ENCODE data around the gene ADAMTSL5.

Gene ADAMTSL5

DNA sequence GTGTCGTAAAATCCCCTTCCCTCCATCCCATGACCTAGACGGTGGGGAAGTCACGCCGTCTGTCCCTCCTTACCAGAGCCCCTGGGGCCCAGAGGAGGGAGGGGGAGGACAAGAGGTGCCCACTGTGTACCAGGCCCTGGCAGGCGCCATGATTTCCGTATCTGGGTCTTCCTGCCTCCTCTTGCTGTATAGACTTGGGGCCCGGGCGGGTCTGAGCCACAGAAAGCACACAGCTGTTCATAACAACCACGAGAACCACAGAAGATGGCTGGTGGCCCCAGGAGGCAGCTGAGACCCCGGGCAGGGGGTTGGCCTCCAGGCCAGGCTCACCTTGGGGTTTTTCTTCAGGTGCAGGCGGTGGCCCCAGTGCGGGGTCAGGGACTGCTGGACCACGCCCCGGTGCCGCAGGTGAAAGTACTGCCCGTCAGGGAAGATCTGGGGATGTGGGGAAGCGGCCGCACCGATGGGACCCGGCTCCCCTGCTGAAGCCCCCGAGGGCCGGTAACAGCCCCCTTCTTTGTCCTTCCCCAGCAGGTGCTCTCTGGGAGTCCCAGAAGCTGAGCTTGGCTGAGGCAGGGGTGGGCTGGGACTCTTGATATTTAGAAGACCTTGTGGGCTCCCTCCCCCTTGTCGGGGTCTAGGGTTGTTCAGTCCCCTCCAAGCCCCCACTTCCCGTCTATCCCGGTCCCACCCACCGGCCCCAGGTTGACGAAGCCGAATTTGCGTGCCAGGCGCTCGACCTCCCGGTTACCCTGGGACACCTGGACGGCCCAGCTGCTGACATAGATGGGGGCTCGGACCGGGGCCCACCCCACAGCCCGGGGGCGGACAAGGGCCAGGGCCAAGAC is 23.1 kb downstream of the ADAMTSL5 start:
- peak overlapping the region; percentile 88 for H3K4me3 ChIP-seq
- no peak for DNase-seq (ENCODE audit: low read depth, low spot score)
- H3K9ac ChIP-seq (ENCODE audit: insufficient read length): peak overlapping the region; percentile 82
- H3K9me3 ChIP-seq (ENCODE audit: low read depth, low read length): no peaks in the 10 kb centered on the region
- TF ChIP-seq FOXP2 (optimal IDR thresholded peaks at IDR 0.05; ENCODE audit: control extremely low read depth, extremely low read length, insufficient read depth) (no peak), EZH2 (IDR thresholded peaks at IDR 0.05) (no peak), POLR2AphosphoS5 (IDR thresholded peaks at IDR 0.05; ENCODE audit: borderline replicate concordance, low read depth, low read length) (peak; percentile 61; the same call in 1 of the 2 replicates)
- H3K27ac ChIP-seq: peak overlapping the region; percentile 22; the same call in 1 of the 2 replicates
- no peaks in the 10 kb centered on the region for H3K36me3 ChIP-seq (ENCODE audit: insufficient read depth, low read length)

GRCh38 chr19:1488282-1488601 is 24.6 kb downstream of the ADAMTSL5 start:
- no peak overlapping the region for H3K9ac ChIP-seq (ENCODE audit: insufficient read length)
- no peak for DNase-seq (ENCODE audit: low read depth, low spot score)
- TF ChIP-seq FOXP2 (optimal IDR thresholded peaks at IDR 0.05; ENCODE audit: control extremely low read depth, extremely low read length, insufficient read depth) (no peak), POLR2AphosphoS5 (IDR thresholded peaks at IDR 0.05; ENCODE audit: borderline replicate concordance, low read depth, low read length) (no peak), EZH2 (IDR thresholded peaks at IDR 0.05) (no peak)

GRCh38 chr19:1487576-1488281 is 25.1 kb downstream of the ADAMTSL5 start:
- no peak overlapping the region for H3K27ac ChIP-seq
- no peak overlapping the region for H3K9ac ChIP-seq (ENCODE audit: insufficient read length)
- no peak for TF ChIP-seq EZH2 (IDR thresholded peaks at IDR 0.05)
- no peak for TF ChIP-seq FOXP2 (optimal IDR thresholded peaks at IDR 0.05; ENCODE audit: control extremely low read depth, extremely low read length, insufficient read depth)
- no peak for TF ChIP-seq POLR2AphosphoS5 (IDR thresholded peaks at IDR 0.05; ENCODE audit: borderline replicate concordance, low read depth, low read length)
- H3K4me3 ChIP-seq: no peak overlapping the region
- no peaks in the 10 kb centered on the region for H3K36me3 ChIP-seq (ENCODE audit: insufficient read depth, low read length)
- H3K9me3 ChIP-seq (ENCODE audit: low read depth, low read length): no peaks in the 10 kb centered on the region
- no peak for DNase-seq (ENCODE audit: low read depth, low spot score)

More at GRCh38 chr19:1488282-1488601, 24.6 kb downstream of the ADAMTSL5 start:
- Histone ChIP-seq H3K27ac (no peak overlapping the region), H3K4me3 (no peak overlapping the region), H3K9me3 (ENCODE audit: low read depth, low read length) (no peaks in the 10 kb centered on the region), H3K36me3 (ENCODE audit: insufficient read depth, low read length) (no peaks in the 10 kb centered on the region)

GRCh38 chr19:1486720-1487575 is 25.9 kb downstream of the ADAMTSL5 start:
- no peaks in the 10 kb centered on the region for H3K36me3 ChIP-seq (ENCODE audit: insufficient read depth, low read length)
- DNase-seq (ENCODE audit: low read depth, low spot score): no peak
- no peak overlapping the region for H3K9ac ChIP-seq (ENCODE audit: insufficient read length)
- no peaks in the 10 kb centered on the region for H3K9me3 ChIP-seq (ENCODE audit: low read depth, low read length)
- no peak overlapping the region for H3K4me3 ChIP-seq
- H3K27ac ChIP-seq: no peak overlapping the region
- no peak for TF ChIP-seq FOXP2 (optimal IDR thresholded peaks at IDR 0.05; ENCODE audit: control extremely low read depth, extremely low read length, insufficient read depth)

GRCh38 chr19:1483979-1484428 is 28.8 kb downstream of the ADAMTSL5 start:
- TF ChIP-seq EZH2 (IDR thresholded peaks at IDR 0.05) (no peak), FOXP2 (optimal IDR thresholded peaks at IDR 0.05; ENCODE audit: control extremely low read depth, extremely low read length, insufficient read depth) (no peak), POLR2AphosphoS5 (IDR thresholded peaks at IDR 0.05; ENCODE audit: borderline replicate concordance, low read depth, low read length) (no peak)
- Histone ChIP-seq H3K36me3 (ENCODE audit: insufficient read depth, low read length) (no peaks in the 10 kb centered on the region), H3K9me3 (ENCODE audit: low read depth, low read length) (no peaks in the 10 kb centered on the region), H3K4me3 (no peak overlapping the region), H3K9ac (ENCODE audit: insufficient read length) (no peak overlapping the region), H3K27ac (no peak overlapping the region)
- DNase-seq (ENCODE audit: low read depth, low spot score): no peak

DNA sequence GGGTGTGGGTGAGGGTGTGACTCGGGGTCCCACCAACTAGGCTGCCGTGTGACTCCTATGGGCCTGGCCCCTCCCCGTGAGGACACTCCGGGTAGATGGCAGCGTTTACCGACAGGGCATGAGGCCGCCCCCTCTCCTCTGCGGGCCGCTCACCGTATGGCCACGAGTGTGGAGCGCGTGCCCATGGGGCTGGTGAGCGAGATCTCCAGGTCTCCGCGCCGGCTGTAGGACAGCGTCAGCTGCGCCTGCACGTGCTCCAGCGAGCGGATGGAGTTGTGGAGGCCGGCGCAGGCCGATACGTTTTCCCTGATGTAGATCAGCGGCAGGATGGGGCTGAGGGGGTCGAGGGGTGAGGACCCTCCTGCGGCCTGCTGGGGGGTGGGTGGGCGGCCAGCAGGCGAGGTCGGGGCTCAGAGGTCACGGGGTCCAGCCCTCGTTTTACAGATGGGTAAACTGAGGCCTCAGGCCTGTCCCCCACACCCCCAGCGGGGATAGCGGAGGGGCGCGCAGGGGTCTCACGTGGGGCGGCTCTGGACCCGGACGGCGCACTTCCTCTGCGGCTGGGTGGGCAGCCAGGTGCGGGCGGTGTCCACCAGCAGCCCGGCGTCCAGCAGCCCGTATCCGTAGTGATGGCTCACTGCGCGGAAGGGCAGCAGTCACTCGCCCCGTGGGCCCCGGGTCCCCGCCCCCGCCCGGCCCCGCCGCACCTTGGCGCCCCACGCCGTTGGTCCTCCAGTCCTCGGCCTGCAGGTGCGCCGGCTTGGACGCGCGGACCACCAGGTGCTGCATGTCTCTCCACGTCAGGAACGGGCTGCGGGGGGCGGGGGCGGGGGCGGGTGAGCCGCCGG is 29.5 kb downstream of the ADAMTSL5 start:
- H3K9ac ChIP-seq (ENCODE audit: insufficient read length): no peak overlapping the region
- TF ChIP-seq FOXP2 (optimal IDR thresholded peaks at IDR 0.05; ENCODE audit: control extremely low read depth, extremely low read length, insufficient read depth) (no peak), POLR2AphosphoS5 (IDR thresholded peaks at IDR 0.05; ENCODE audit: borderline replicate concordance, low read depth, low read length) (no peak), EZH2 (IDR thresholded peaks at IDR 0.05) (no peak)
- H3K4me3 ChIP-seq: no peak overlapping the region
- no peaks in the 10 kb centered on the region for H3K9me3 ChIP-seq (ENCODE audit: low read depth, low read length)
- DNase-seq (ENCODE audit: low read depth, low spot score): no peak
- H3K36me3 ChIP-seq (ENCODE audit: insufficient read depth, low read length): no peaks in the 10 kb centered on the region
- no peak overlapping the region for H3K27ac ChIP-seq

- no peak for DNase-seq (ENCODE audit: low read depth, low spot score)
- Histone ChIP-seq H3K9ac (ENCODE audit: insufficient read length) (no peak overlapping the region), H3K4me3 (no peak overlapping the region), H3K9me3 (ENCODE audit: low read depth, low read length) (no peaks in the 10 kb centered on the region), H3K27ac (no peak overlapping the region), H3K36me3 (ENCODE audit: insufficient read depth, low read length) (no peaks in the 10 kb centered on the region)
- TF ChIP-seq POLR2AphosphoS5 (IDR thresholded peaks at IDR 0.05; ENCODE audit: borderline replicate concordance, low read depth, low read length) (no peak), EZH2 (IDR thresholded peaks at IDR 0.05) (no peak), FOXP2 (optimal IDR thresholded peaks at IDR 0.05; ENCODE audit: control extremely low read depth, extremely low read length, insufficient read depth) (no peak)
Measured at GRCh38 chr19:1482361-1483130, 30.3 kb downstream of the ADAMTSL5 start.

All from SK-N-MC (cell line).